H9 (cell line): ENCODE measurements around the gene GNGT2. TPM values are rescaled to one million over a fixed set of nuclear protein-coding genes. Genes with fewer than 3 reads are reported as not detected.

ENCODE experiments used
- DNase-seq: peaks from one replicate; pipeline ENCODE4 v3.0.0-alpha.2; 2017
- H2AFZ ChIP-seq: one replicate; pipeline ENCODE4 v1.6.1; 2013; ENCODE audit warnings: mild to moderate bottlenecking, low read length, control low read depth, moderate library complexity
- H2AK5ac ChIP-seq: 2 replicates; pipeline ENCODE4 v1.6.1; 2013; ENCODE audit warnings: low read length, control low read depth, mixed read lengths; ENCODE audit not compliant: insufficient read length
- H2BK120ac ChIP-seq: one replicate; pipeline ENCODE4 v1.6.1; 2013; ENCODE audit warnings: low read depth, mild to moderate bottlenecking, low read length, control low read depth, inconsistent platforms; ENCODE audit not compliant: poor library complexity, severe bottlenecking
- H2BK12ac ChIP-seq: 2 replicates; pipeline ENCODE4 v1.6.1; 2013; ENCODE audit warnings: low read length, control low read depth, mixed read lengths, low read depth; ENCODE audit not compliant: insufficient read length
- H2BK15ac ChIP-seq: 2 replicates; pipeline ENCODE4 v1.6.1; 2013; ENCODE audit warnings: low read depth, low read length, control low read depth
- H2BK20ac ChIP-seq: one replicate; pipeline ENCODE4 v1.6.1; 2013; ENCODE audit warnings: low read depth, mild to moderate bottlenecking, low read length, control low read depth, inconsistent platforms; ENCODE audit not compliant: poor library complexity, severe bottlenecking
- H2BK5ac ChIP-seq: 2 replicates; pipeline ENCODE4 v1.6.1; 2013; ENCODE audit warnings: low read length, control low read depth, mixed read lengths; ENCODE audit not compliant: insufficient read length
- H3K14ac ChIP-seq: 2 replicates; pipeline ENCODE4 v1.6.1; 2013; ENCODE audit warnings: low read length, control low read depth; ENCODE audit not compliant: insufficient read depth
- H3K18ac ChIP-seq: 2 replicates; pipeline ENCODE4 v1.6.1; 2013; ENCODE audit warnings: low read depth, mild to moderate bottlenecking, mixed read lengths, low read length, control low read depth; ENCODE audit not compliant: insufficient read length
- H3K23ac ChIP-seq: 2 replicates; pipeline ENCODE4 v1.6.1; 2013; ENCODE audit warnings: low read length, control low read depth, mixed read lengths, low read depth; ENCODE audit not compliant: insufficient read length
- H3K23me2 ChIP-seq: 2 replicates; pipeline ENCODE4 v1.6.1; 2013; ENCODE audit warnings: low read depth, mild to moderate bottlenecking, mixed read lengths, low read length, control low read depth; ENCODE audit not compliant: insufficient read length, poor library complexity, severe bottlenecking
- H3K27ac ChIP-seq: 2 replicates; pipeline ENCODE4 v1.5.1; 2013; ENCODE audit warnings: low read length, control low read depth, mixed read lengths, low read depth; ENCODE audit not compliant: insufficient read length
- H3K27me3 ChIP-seq: 2 replicates; pipeline ENCODE4 v1.6.1; 2013; ENCODE audit warnings: low read length, control low read depth, inconsistent platforms; ENCODE audit not compliant: insufficient read depth
- H3K4ac ChIP-seq: 2 replicates; pipeline ENCODE4 v1.6.1; 2013; ENCODE audit warnings: low read depth, mild to moderate bottlenecking, control low read depth, inconsistent platforms, low read length, moderate library complexity
- H3K4me1 ChIP-seq: 2 replicates; pipeline ENCODE4 v1.6.1; 2013; ENCODE audit warnings: low read length, control low read depth, inconsistent platforms; ENCODE audit not compliant: insufficient read depth
- H3K4me2 ChIP-seq: 2 replicates; pipeline ENCODE4 v1.6.1; 2013; ENCODE audit warnings: low read length, control low read depth, mixed read lengths; ENCODE audit not compliant: insufficient read length, insufficient read depth
- H3K56ac ChIP-seq: 2 replicates; pipeline ENCODE4 v1.6.1; 2013; ENCODE audit warnings: low read depth, mild to moderate bottlenecking, mixed read lengths, low read length, control low read depth; ENCODE audit not compliant: insufficient read length
- H3K79me1 ChIP-seq: 2 replicates; pipeline ENCODE4 v1.6.1; 2013; ENCODE audit warnings: low read depth, mild to moderate bottlenecking, moderate library complexity, low read length, control low read depth, inconsistent platforms; ENCODE audit not compliant: insufficient read depth, poor library complexity, severe bottlenecking
- H3K79me2 ChIP-seq: 2 replicates; pipeline ENCODE4 v1.6.1; 2013; ENCODE audit warnings: low read length, control low read depth, inconsistent platforms; ENCODE audit not compliant: insufficient read depth
- H3K9ac ChIP-seq: 2 replicates; pipeline ENCODE4 v1.6.1; 2013; ENCODE audit warnings: low read length, control low read depth, mixed read lengths; ENCODE audit not compliant: insufficient read length; ENCODE audit errors: extremely low read depth
- H3K9me3 ChIP-seq: one replicate; pipeline ENCODE4 v1.6.1; 2013; ENCODE audit warnings: low read depth, low read length, inconsistent platforms; ENCODE audit not compliant: control insufficient read depth
- H3T11ph ChIP-seq: one replicate; pipeline ENCODE4 v1.6.1; 2013; ENCODE audit warnings: mild to moderate bottlenecking, low read length, control low read depth, inconsistent platforms
- H4K20me1 ChIP-seq: one replicate; pipeline ENCODE4 v1.6.1; 2013; ENCODE audit not compliant: control insufficient read depth, insufficient read length, insufficient read depth
- H4K5ac ChIP-seq: 2 replicates; pipeline ENCODE4 v1.6.1; 2013; ENCODE audit warnings: low read depth, mild to moderate bottlenecking, mixed read lengths, low read length, control low read depth; ENCODE audit not compliant: insufficient read length
- H4K8ac ChIP-seq: replicated peaks from 2 replicates; pipeline ENCODE4 v1.6.1; 2013; ENCODE audit warnings: low read length, control low read depth, mixed read lengths, low read depth; ENCODE audit not compliant: insufficient read length
- H4K91ac ChIP-seq: 2 replicates; pipeline ENCODE4 v1.6.1; 2013; ENCODE audit warnings: low read depth, mild to moderate bottlenecking, moderate library complexity, mixed read lengths, low read length, control low read depth; ENCODE audit not compliant: insufficient read length
- H3K27ac Mint-ChIP-seq, 3 experiments: 2 replicates in 2 of 3; 3 replicates in 1 of 3; pipeline ENCODE4 v1.8.0; 2020 to 2021; ENCODE audit warnings: mixed read lengths in 3 of 3, mild to moderate bottlenecking in 1 of 3, moderate library complexity in 1 of 3
- H3K27me3 Mint-ChIP-seq: 2 replicates; pipeline ENCODE4 v1.8.0; 2021; ENCODE audit warnings: low read depth, mild to moderate bottlenecking, moderate library complexity, mixed read lengths
- H3K36me3 Mint-ChIP-seq, 3 experiments: 2 replicates in 2 of 3; 3 replicates in 1 of 3; pipeline ENCODE4 v1.8.0; 2020 to 2021; ENCODE audit warnings: low read depth in 3 of 3, mixed read lengths in 3 of 3; ENCODE audit not compliant: insufficient read depth in 1 of 3
- H3K4me1 Mint-ChIP-seq, 2 experiments: 2 replicates each; pipeline ENCODE4 v1.8.0; 2020; ENCODE audit warnings: mixed read lengths in 2 of 2
- H3K4me3 Mint-ChIP-seq, 2 experiments: 2 replicates in 1 of 2; 3 replicates in 1 of 2; pipeline ENCODE4 v1.8.0; 2020 to 2021; ENCODE audit warnings: mild to moderate bottlenecking in 2 of 2, mixed read lengths in 2 of 2, moderate library complexity in 1 of 2
- H3K9me3 Mint-ChIP-seq, 2 experiments: 2 replicates in 1 of 2; 3 replicates in 1 of 2; pipeline ENCODE4 v1.8.0; 2020; ENCODE audit warnings: mild to moderate bottlenecking in 2 of 2, mixed read lengths in 2 of 2, moderate library complexity in 1 of 2
- CTCF ChIP-seq: fragments of 200-600 bp; sonication (generic); conservative IDR thresholded peaks from 3 replicates; pipeline ENCODE4 v1.8.0; 2021; ENCODE audit warnings: antibody characterized with exemption, mild to moderate bottlenecking
- WGBS: extraction: QIAGEN DNeasy Blood & Tissue Kit; methylation state at CpG from one replicate; pipeline ENCODE4 v1.1.7; 2013; ENCODE audit warnings: missing lambda C conversion rate, low lambda C conversion rate, mixed read lengths; ENCODE audit not compliant: insufficient read length; ENCODE audit errors: extremely low coverage; 5-methylcytosine and 5-hydroxymethylcytosine counted together
- total RNA-seq: library from RNA; stranded (reverse); gene quantifications from 2 replicates; pipeline ENCODE4 v1.2.1, GENCODE V29; 2021

Gene GNGT2
- total RNA-seq, 1 experiment from 2014 or later: 0.42 TPM

- H4K5ac ChIP-seq: no peak overlapping the region
- H2BK5ac ChIP-seq: no peak overlapping the region
- Mint-ChIP-seq H3K4me3 (no peak overlapping the region), H3K27ac (no peak overlapping the region), H3K36me3 (peaks cover 10 to 23% (median 13%) of the 10 kb centered on the region in 3 experiments), H3K4me1 (peaks cover 0 to 2% of the 10 kb centered on the region in 2 experiments; a peak in 1 of 4 replicates), H3K9me3 (peaks cover 25 to 28% of the 10 kb centered on the region in 2 experiments), H3K27me3 (peaks cover 12% of the 10 kb centered on the region)
- no peak for TF ChIP-seq CTCF
- no peak overlapping the region for H2AFZ ChIP-seq
- no peak overlapping the region for H3K14ac ChIP-seq
- no peak overlapping the region for H2BK15ac ChIP-seq
- no peaks in the 10 kb centered on the region for H3K79me2 ChIP-seq
- no peaks in the 10 kb centered on the region for H3K27me3 ChIP-seq
- no peaks in the 10 kb centered on the region for H4K20me1 ChIP-seq
- no peak overlapping the region for H2BK12ac ChIP-seq
- DNase-seq: no peak
- H3K9ac ChIP-seq: no peak overlapping the region
- H3T11ph ChIP-seq: no peak overlapping the region
- no peak overlapping the region for H2BK120ac ChIP-seq
- no peak overlapping the region for H3K56ac ChIP-seq
- H4K8ac ChIP-seq: no peak overlapping the region
- no peaks in the 10 kb centered on the region for H3K23me2 ChIP-seq
- H3K18ac ChIP-seq: no peak overlapping the region
- H3K4me1 ChIP-seq: no peaks in the 10 kb centered on the region
- no peak overlapping the region for H3K27ac ChIP-seq
- no CpG with 5 or more reads among the region's 5 CpGs for WGBS
- H3K79me1 ChIP-seq: no peaks in the 10 kb centered on the region
- H3K4ac ChIP-seq: no peak overlapping the region
- H3K23ac ChIP-seq: no peak overlapping the region
- no peak overlapping the region for H3K4me2 ChIP-seq
- no peak overlapping the region for H4K91ac ChIP-seq
- no peak overlapping the region for H2BK20ac ChIP-seq
- H2AK5ac ChIP-seq: no peak overlapping the region
- no peaks in the 10 kb centered on the region for H3K9me3 ChIP-seq
Observed at GRCh38 chr17:49183341-49183740, 27.0 kb downstream of the GNGT2 start.
